GM12878 (cell line): ENCODE measurements around the gene KLHDC9. TPM values are rescaled to one million over a fixed set of nuclear protein-coding genes. Genes with fewer than 3 reads are reported as not detected.

Source experiments
- ATAC-seq: fragments of 200-7000 bp; cut with Tn5 transposase; 3 replicates; pipeline ENCODE4 v1.9.1; 2020; ENCODE audit warnings: mild to moderate bottlenecking, moderate library complexity
- BruUV-seq: library from RNA; stranded (reverse); fragments of 400-500 nt; replicated peaks from 2 replicates; lab custom pipeline; 2021; lab: Mats Ljungman, UMichigan
- CTCF ChIA-PET: fragments of 300-600 bp; sonication (Branson Sonifier 250); formaldehyde crosslinking; extraction: SDS; loops from one replicate; lab custom pipeline; 2021; ENCODE audit warnings: inconsistent platforms; lab: Yijun Ruan, JAX
- POLR2A ChIA-PET: fragments of 350-600 bp; formaldehyde crosslinking; extraction: SDS; loops from one replicate; lab custom pipeline; 2021; ENCODE audit warnings: inconsistent platforms; lab: Charles Lee
- RAD21 ChIA-PET: fragments of 300-600 bp; sonication (Branson Sonifier 250); formaldehyde crosslinking; loops from one replicate; lab custom pipeline; 2023; ENCODE audit warnings: antibody characterized with exemption; ENCODE audit not compliant: unreplicated experiment; lab: Charles Lee
- SMC1A ChIA-PET: fragments of 300-600 bp; sonication (Branson Sonifier 250); formaldehyde crosslinking; loops from one replicate; lab custom pipeline; 2023; ENCODE audit not compliant: unreplicated experiment, uncharacterized antibody; lab: Charles Lee
- DNase-seq: peaks from one replicate; pipeline ENCODE4 v3.0.0-alpha.2; 2011; ENCODE audit warnings: low read depth, low spot score
- FAIRE-seq: peaks from 3 replicates; lab custom pipeline; 2011; peaks lifted over from hg19 to GRCh38; lab: Jason Lieb, UNC
- H2AFZ ChIP-seq: 2 replicates; pipeline ENCODE4 v1.6.0; 2011; ENCODE audit warnings: low read depth, low read length, control low read depth; ENCODE audit not compliant: control insufficient read depth
- H3K27ac ChIP-seq: 2 replicates; pipeline ENCODE4 v1.5.1; 2011; ENCODE audit warnings: control low read depth; ENCODE audit not compliant: control insufficient read depth, insufficient read depth
- H3K27me3 ChIP-seq, 2 experiments: replicated peaks in 1 of 2; 2 replicates each; pipeline versions ENCODE4 v1.6.0 to v1.6.1; 2011; ENCODE audit warnings: low read length in 1 of 2; ENCODE audit not compliant: control insufficient read depth in 2 of 2, insufficient read depth in 2 of 2
- H3K36me3 ChIP-seq, 2 experiments: 2 replicates each; pipeline ENCODE4 v1.5.1; 2011; ENCODE audit warnings: low read length in 1 of 2; ENCODE audit not compliant: control insufficient read depth in 2 of 2, insufficient read depth in 2 of 2
- H3K4me1 ChIP-seq: 2 replicates; pipeline ENCODE4 v1.6.1; 2011; ENCODE audit warnings: mild to moderate bottlenecking, low read length, moderate library complexity, mixed read lengths; ENCODE audit not compliant: control insufficient read depth, insufficient read depth
- H3K4me2 ChIP-seq: 2 replicates; pipeline ENCODE4 v1.6.0; 2011; ENCODE audit warnings: control low read depth; ENCODE audit not compliant: control insufficient read depth, insufficient read depth
- H3K4me3 ChIP-seq: fragments of 200-600 bp; sonication (generic); 2 replicates; pipeline ENCODE4 v1.5.1; 2016
- H3K79me2 ChIP-seq: 2 replicates; pipeline ENCODE4 v1.6.0; 2011; ENCODE audit warnings: low read length; ENCODE audit not compliant: control insufficient read depth, insufficient read depth
- H3K9ac ChIP-seq: 2 replicates; pipeline ENCODE4 v1.8.0; 2011; ENCODE audit warnings: low read length, control low read depth, mixed read lengths; ENCODE audit not compliant: control insufficient read depth, insufficient read depth
- H3K9me3 ChIP-seq: replicated peaks from 3 replicates; pipeline ENCODE4 v1.5.1; 2011; ENCODE audit warnings: mild to moderate bottlenecking, low read length; ENCODE audit not compliant: control insufficient read depth, insufficient read depth
- H4K20me1 ChIP-seq: 2 replicates; pipeline ENCODE4 v1.6.0; 2011; ENCODE audit not compliant: control insufficient read depth, insufficient read depth
- IRF4 ChIP-seq: IDR thresholded peaks from 2 replicates; pipeline ENCODE4 v1.6.1; 2011; ENCODE audit warnings: low read depth, low read length
- SRF ChIP-seq, 2 experiments: IDR thresholded peaks; 2 replicates each; pipeline ENCODE4 v1.6.1; 2011; ENCODE audit warnings: low read depth in 2 of 2, low read length in 2 of 2, mild to moderate bottlenecking in 1 of 2, moderate library complexity in 1 of 2
- WGBS: methylation state at CpG from one replicate; pipeline ENCODE4 v1.1.6; 2016; ENCODE audit warnings: low lambda C conversion rate; ENCODE audit not compliant: insufficient replicate concordance, insufficient coverage; ENCODE audit errors: missing lambda C conversion rate; 5-methylcytosine and 5-hydroxymethylcytosine counted together
- in situ Hi-C: fragments of 300-500 bp; cut with MboI; formaldehyde crosslinking; loops from 9 replicates; pipeline ENCODE4 v1.14.3; 2018; ENCODE audit warnings: mixed read lengths
- intact Hi-C: fragments of 100-400 bp; cut with micrococcal nuclease; formaldehyde crosslinking; loops from one replicate; pipeline ENCODE4 v1.14.2; 2022; ENCODE audit not compliant: unreplicated experiment
- polyA plus RNA-seq, 11 experiments: library from polyadenylated mRNA; depleted of rRNA in 4 of 11; unstranded in 6 of 11; stranded (reverse) in 5 of 11; fragments of >200 nt; fragmentation: Nextera tagmentation in 4 of 11; fragmentation: Illumina TruSeq in 1 of 11; extraction: Ambion mirVana in 4 of 11; extraction: Trizol in 1 of 11; gene quantifications; 1 replicate in 1 of 11; 2 replicates in 10 of 11; pipeline versions ENCODE4 v1.2.1 to v1.2.3, GENCODE V29; 2011 to 2016; ENCODE audit warnings: inconsistent platforms in 2 of 11, missing spikeins in 2 of 11, low read depth in 1 of 11
- small RNA-seq: library from RNA; depleted of rRNA; stranded (forward); fragments of <200 nt; gene quantifications from one replicate; pipeline ENCODE3, GENCODE V24; 2014
- total RNA-seq, 4 experiments: library from RNA; depleted of rRNA in 3 of 4; stranded (reverse); fragments of >200 nt in 3 of 4; fragmentation: Illumina TruSeq in 1 of 4; extraction: Trizol in 1 of 4; gene quantifications; 2 replicates each; pipeline versions ENCODE4 v1.2.1 to v1.2.3, GENCODE V29; 2013 to 2021
- TF ChIP-seq, protein P1 (sequence below): IDR thresholded peaks from 2 replicates; pipeline ENCODE4 v1.6.1; 2012; ENCODE audit warnings: low read depth, low read length, improper control_type of control experiment
- TF ChIP-seq, protein P2 (sequence below): fragments of 450-650 bp; IDR thresholded peaks from 2 replicates; pipeline ENCODE4 v1.6.1; 2016; ENCODE audit warnings: mild to moderate bottlenecking

Gene KLHDC9
- total and polyA plus RNA-seq, 10 of the 15 experiments (the other 5 are each of a cell fraction or from before 2014, with no cell fraction given): 0.66 to 4.9 (median 2.6) TPM

DNA sequence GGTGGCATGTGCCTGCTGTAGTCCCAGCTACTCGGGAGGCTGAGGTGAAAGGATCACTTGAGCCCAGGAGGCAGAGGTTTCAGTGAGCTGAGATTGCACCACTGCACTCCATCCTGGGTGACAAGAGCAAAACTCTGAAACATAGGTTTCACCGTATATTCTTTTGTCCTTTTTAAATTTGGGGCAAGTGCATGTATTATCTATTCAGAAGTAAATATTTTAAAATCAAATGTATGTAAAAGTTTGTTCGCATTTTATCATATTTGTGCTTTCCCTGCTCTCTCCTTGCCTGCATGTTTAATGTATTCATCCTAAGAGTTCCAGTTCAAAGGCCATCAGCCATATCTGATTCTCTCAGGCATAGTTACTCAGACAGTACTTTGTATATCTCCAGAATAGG is 47.7 kb downstream of the KLHDC9 start:
- BruUV-seq: no TSS peak
- no peak for FAIRE-seq
- H4K20me1 ChIP-seq: no peaks in the 10 kb centered on the region
- CTCF ChIA-PET: interaction anchor here (0.7 to 1.1 kb wide), 3 partner anchors 19 to 154 kb away, joined by 3 read pairs; no protein-coding TSS in a partner anchor
- POLR2A ChIA-PET: interaction anchor here (1.0 kb wide), 1 partner anchor 11 kb away, joined by 6 read pairs; no protein-coding TSS in a partner anchor
- no peak overlapping the region for H3K27ac ChIP-seq
- no peak for DNase-seq
- no peak overlapping the region for H2AFZ ChIP-seq
- H3K4me2 ChIP-seq: no peak overlapping the region
- ATAC-seq: no peak
- H3K9ac ChIP-seq: no peak overlapping the region
- intact Hi-C loops: no loop called here
- RAD21 ChIA-PET: no interaction called here
- in situ Hi-C loops: no loop called here
- no peaks in the 10 kb centered on the region for H3K79me2 ChIP-seq
- SMC1A ChIA-PET: interaction anchor here (0.8 kb wide), 2 partner anchors 12 to 13 kb away, joined by 3 read pairs; partner anchors contain the start of gene DEDD
- no peaks in the 10 kb centered on the region for H3K4me1 ChIP-seq
- H3K27me3 ChIP-seq: no peaks in the 10 kb centered on the region
- no peaks in the 10 kb centered on the region for H3K9me3 ChIP-seq
- WGBS: 81% methylated on average over 3 of the region's 3 CpGs
- H3K4me3 ChIP-seq: no peak overlapping the region
- no peaks in the 10 kb centered on the region for H3K36me3 ChIP-seq
- TF ChIP-seq, protein P1, sequence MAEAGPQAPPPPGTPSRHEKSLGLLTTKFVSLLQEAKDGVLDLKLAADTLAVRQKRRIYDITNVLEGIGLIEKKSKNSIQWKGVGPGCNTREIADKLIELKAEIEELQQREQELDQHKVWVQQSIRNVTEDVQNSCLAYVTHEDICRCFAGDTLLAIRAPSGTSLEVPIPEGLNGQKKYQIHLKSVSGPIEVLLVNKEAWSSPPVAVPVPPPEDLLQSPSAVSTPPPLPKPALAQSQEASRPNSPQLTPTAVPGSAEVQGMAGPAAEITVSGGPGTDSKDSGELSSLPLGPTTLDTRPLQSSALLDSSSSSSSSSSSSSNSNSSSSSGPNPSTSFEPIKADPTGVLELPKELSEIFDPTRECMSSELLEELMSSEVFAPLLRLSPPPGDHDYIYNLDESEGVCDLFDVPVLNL: no peak
- TF ChIP-seq SRF (IDR thresholded peaks at IDR 0.05; ENCODE audit: low read depth in 2 of 2, low read length in 2 of 2) (no peak), IRF4 (no peak)
- TF ChIP-seq, protein P2, sequence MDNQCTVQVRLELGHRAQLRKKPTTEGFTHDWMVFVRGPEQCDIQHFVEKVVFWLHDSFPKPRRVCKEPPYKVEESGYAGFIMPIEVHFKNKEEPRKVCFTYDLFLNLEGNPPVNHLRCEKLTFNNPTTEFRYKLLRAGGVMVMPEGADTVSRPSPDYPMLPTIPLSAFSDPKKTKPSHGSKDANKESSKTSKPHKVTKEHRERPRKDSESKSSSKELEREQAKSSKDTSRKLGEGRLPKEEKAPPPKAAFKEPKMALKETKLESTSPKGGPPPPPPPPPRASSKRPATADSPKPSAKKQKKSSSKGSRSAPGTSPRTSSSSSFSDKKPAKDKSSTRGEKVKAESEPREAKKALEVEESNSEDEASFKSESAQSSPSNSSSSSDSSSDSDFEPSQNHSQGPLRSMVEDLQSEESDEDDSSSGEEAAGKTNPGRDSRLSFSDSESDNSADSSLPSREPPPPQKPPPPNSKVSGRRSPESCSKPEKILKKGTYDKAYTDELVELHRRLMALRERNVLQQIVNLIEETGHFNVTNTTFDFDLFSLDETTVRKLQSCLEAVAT: no peak

Small RNA genes lying within 50 kb of the gene (small RNA-seq; reads per million reads assigned to genes)
- gene RF01225: not detected

Other genes starting within 250 kb of the KLHDC9 start
Only the 7 nearest of the 24 such genes appear.
- 90.2 and 92.1 TPM in 2 replicates for gene USF1, start 52.4 kb upstream of the KLHDC9 start, total RNA-seq (2014; rRNA removed)
- gene USF1, start 52.4 kb upstream of the KLHDC9 start, total RNA-seq (2014; rRNA removed; fragmentation: Illumina TruSeq; extraction: Trizol): 61.4 and 65.1 TPM in 2 replicates
- 60.3 and 65.8 TPM in 2 replicates for gene USF1, start 52.4 kb upstream of the KLHDC9 start, total RNA-seq (2021)
- gene USF1, start 52.4 kb upstream of the KLHDC9 start, polyA plus RNA-seq (2011; rRNA removed): 33.8 and 46.0 TPM in 2 replicates
- gene USF1, start 52.4 kb upstream of the KLHDC9 start, polyA plus RNA-seq (2014; fragmentation: Illumina TruSeq; extraction: Trizol): 50.5 and 60.9 TPM in 2 replicates
- gene USF1, start 52.4 kb upstream of the KLHDC9 start, polyA plus RNA-seq (2014; fragmentation: Nextera tagmentation; extraction: Ambion mirVana): 10 to 100 TPM in 1 of 2 experiments, 1 to 10 TPM in 1; 9.4 to 26.3 TPM
- gene USF1, start 52.4 kb upstream of the KLHDC9 start, polyA plus RNA-seq (2014; rRNA removed): 72.6 and 72.8 TPM in 2 replicates
- 10 to 100 TPM; 11.5 to 23.1 TPM for gene USF1, start 52.4 kb upstream of the KLHDC9 start, polyA plus RNA-seq (2016; fragmentation: Nextera tagmentation; extraction: Ambion mirVana)
- gene ARHGAP30, start 28.5 kb upstream of the KLHDC9 start, total RNA-seq (2014; rRNA removed): 64.8 and 72.0 TPM in 2 replicates
- 78.5 and 78.9 TPM in 2 replicates for gene ARHGAP30, start 28.5 kb upstream of the KLHDC9 start, total RNA-seq (2014; rRNA removed; fragmentation: Illumina TruSeq; extraction: Trizol)
- 136 and 143 TPM in 2 replicates for gene ARHGAP30, start 28.5 kb upstream of the KLHDC9 start, total RNA-seq (2021)
- 68.3 and 90.2 TPM in 2 replicates for gene ARHGAP30, start 28.5 kb upstream of the KLHDC9 start, polyA plus RNA-seq (2011; rRNA removed)
- gene ARHGAP30, start 28.5 kb upstream of the KLHDC9 start, polyA plus RNA-seq (2014; fragmentation: Illumina TruSeq; extraction: Trizol): 74.3 and 94.1 TPM in 2 replicates
- 10 to 100 TPM; 12.9 to 20.9 TPM for gene ARHGAP30, start 28.5 kb upstream of the KLHDC9 start, polyA plus RNA-seq (2014; fragmentation: Nextera tagmentation; extraction: Ambion mirVana)
- 81.9 and 86.9 TPM in 2 replicates for gene ARHGAP30, start 28.5 kb upstream of the KLHDC9 start, polyA plus RNA-seq (2014; rRNA removed)
- 10 to 100 TPM; 64.1 to 74.0 TPM for gene ARHGAP30, start 28.5 kb upstream of the KLHDC9 start, polyA plus RNA-seq (2016; fragmentation: Nextera tagmentation; extraction: Ambion mirVana)
- gene NECTIN4, start 8.8 kb upstream of the KLHDC9 start, total RNA-seq (2014; rRNA removed): 2.5 and 2.8 TPM in 2 replicates
- gene NECTIN4, start 8.8 kb upstream of the KLHDC9 start, total RNA-seq (2014; rRNA removed; fragmentation: Illumina TruSeq; extraction: Trizol): 3.1 and 3.3 TPM in 2 replicates
- gene NECTIN4, start 8.8 kb upstream of the KLHDC9 start, total RNA-seq (2021): 4.0 and 5.6 TPM in 2 replicates
- 7.5 and 8.7 TPM in 2 replicates for gene NECTIN4, start 8.8 kb upstream of the KLHDC9 start, polyA plus RNA-seq (2011; rRNA removed)
- gene NECTIN4, start 8.8 kb upstream of the KLHDC9 start, polyA plus RNA-seq (2014; fragmentation: Illumina TruSeq; extraction: Trizol): 2.6 and 4.5 TPM in 2 replicates
- gene NECTIN4, start 8.8 kb upstream of the KLHDC9 start, polyA plus RNA-seq (2014; fragmentation: Nextera tagmentation; extraction: Ambion mirVana): 1 to 10 TPM; 3.2 to 3.5 TPM
- gene NECTIN4, start 8.8 kb upstream of the KLHDC9 start, polyA plus RNA-seq (2014; rRNA removed): 3.4 TPM in 2 replicates
- gene NECTIN4, start 8.8 kb upstream of the KLHDC9 start, polyA plus RNA-seq (2016; fragmentation: Nextera tagmentation; extraction: Ambion mirVana): 1 to 10 TPM; 6.9 to 8.3 TPM
- gene PFDN2, start 19.7 kb downstream of the KLHDC9 start, total RNA-seq (2014; rRNA removed): 52.1 and 52.3 TPM in 2 replicates
- 44.0 and 54.3 TPM in 2 replicates for gene PFDN2, start 19.7 kb downstream of the KLHDC9 start, total RNA-seq (2014; rRNA removed; fragmentation: Illumina TruSeq; extraction: Trizol)
- 76.8 and 81.8 TPM in 2 replicates for gene PFDN2, start 19.7 kb downstream of the KLHDC9 start, total RNA-seq (2021)
- 111 and 127 TPM in 2 replicates for gene PFDN2, start 19.7 kb downstream of the KLHDC9 start, polyA plus RNA-seq (2011; rRNA removed)
- gene PFDN2, start 19.7 kb downstream of the KLHDC9 start, polyA plus RNA-seq (2014; fragmentation: Illumina TruSeq; extraction: Trizol): 63.2 and 84.1 TPM in 2 replicates
- gene PFDN2, start 19.7 kb downstream of the KLHDC9 start, polyA plus RNA-seq (2014; fragmentation: Nextera tagmentation; extraction: Ambion mirVana): 10 to 100 TPM; 30.0 to 59.6 TPM
- gene PFDN2, start 19.7 kb downstream of the KLHDC9 start, polyA plus RNA-seq (2014; rRNA removed): 102 and 117 TPM in 2 replicates
- 100 to 1,000 TPM; 136 to 141 TPM for gene PFDN2, start 19.7 kb downstream of the KLHDC9 start, polyA plus RNA-seq (2016; fragmentation: Nextera tagmentation; extraction: Ambion mirVana)
- 27.9 and 33.0 TPM in 2 replicates for gene NIT1, start 19.7 kb downstream of the KLHDC9 start, total RNA-seq (2014; rRNA removed)
- gene NIT1, start 19.7 kb downstream of the KLHDC9 start, total RNA-seq (2014; rRNA removed; fragmentation: Illumina TruSeq; extraction: Trizol): 24.0 and 25.0 TPM in 2 replicates
- 27.4 and 28.8 TPM in 2 replicates for gene NIT1, start 19.7 kb downstream of the KLHDC9 start, total RNA-seq (2021)
- 10.5 and 19.2 TPM in 2 replicates for gene NIT1, start 19.7 kb downstream of the KLHDC9 start, polyA plus RNA-seq (2011; rRNA removed)
- 20.8 and 27.2 TPM in 2 replicates for gene NIT1, start 19.7 kb downstream of the KLHDC9 start, polyA plus RNA-seq (2014; fragmentation: Illumina TruSeq; extraction: Trizol)
- 10 to 100 TPM; 43.1 to 54.4 TPM for gene NIT1, start 19.7 kb downstream of the KLHDC9 start, polyA plus RNA-seq (2014; fragmentation: Nextera tagmentation; extraction: Ambion mirVana)
- 27.3 and 27.4 TPM in 2 replicates for gene NIT1, start 19.7 kb downstream of the KLHDC9 start, polyA plus RNA-seq (2014; rRNA removed)
- gene NIT1, start 19.7 kb downstream of the KLHDC9 start, polyA plus RNA-seq (2016; fragmentation: Nextera tagmentation; extraction: Ambion mirVana): 10 to 100 TPM; 35.3 to 40.4 TPM
- gene DEDD, start 34.3 kb downstream of the KLHDC9 start, total RNA-seq (2014; rRNA removed): 21.7 TPM in 2 replicates
- 13.6 and 15.7 TPM in 2 replicates for gene DEDD, start 34.3 kb downstream of the KLHDC9 start, total RNA-seq (2014; rRNA removed; fragmentation: Illumina TruSeq; extraction: Trizol)
- 31.8 and 33.0 TPM in 2 replicates for gene DEDD, start 34.3 kb downstream of the KLHDC9 start, total RNA-seq (2021)
- 12.8 and 30.7 TPM in 2 replicates for gene DEDD, start 34.3 kb downstream of the KLHDC9 start, polyA plus RNA-seq (2011; rRNA removed)
- gene DEDD, start 34.3 kb downstream of the KLHDC9 start, polyA plus RNA-seq (2014; fragmentation: Illumina TruSeq; extraction: Trizol): 29.1 and 33.9 TPM in 2 replicates
- 10 to 100 TPM; 25.5 to 30.0 TPM for gene DEDD, start 34.3 kb downstream of the KLHDC9 start, polyA plus RNA-seq (2014; fragmentation: Nextera tagmentation; extraction: Ambion mirVana)
- 29.2 and 30.6 TPM in 2 replicates for gene DEDD, start 34.3 kb downstream of the KLHDC9 start, polyA plus RNA-seq (2014; rRNA removed)
- gene DEDD, start 34.3 kb downstream of the KLHDC9 start, polyA plus RNA-seq (2016; fragmentation: Nextera tagmentation; extraction: Ambion mirVana): 10 to 100 TPM; 27.6 to 33.2 TPM
- 95.9 and 99.3 TPM in 2 replicates for gene UFC1, start 55.6 kb downstream of the KLHDC9 start, total RNA-seq (2014; rRNA removed)
- 181 TPM in 2 replicates for gene UFC1, start 55.6 kb downstream of the KLHDC9 start, total RNA-seq (2014; rRNA removed; fragmentation: Illumina TruSeq; extraction: Trizol)
- 97.2 and 97.3 TPM in 2 replicates for gene UFC1, start 55.6 kb downstream of the KLHDC9 start, total RNA-seq (2021)
- gene UFC1, start 55.6 kb downstream of the KLHDC9 start, polyA plus RNA-seq (2011; rRNA removed): 182 and 198 TPM in 2 replicates
- 211 and 235 TPM in 2 replicates for gene UFC1, start 55.6 kb downstream of the KLHDC9 start, polyA plus RNA-seq (2014; fragmentation: Illumina TruSeq; extraction: Trizol)
- gene UFC1, start 55.6 kb downstream of the KLHDC9 start, polyA plus RNA-seq (2014; fragmentation: Nextera tagmentation; extraction: Ambion mirVana): 100 to 1,000 TPM; 225 to 239 TPM
- 121 and 124 TPM in 2 replicates for gene UFC1, start 55.6 kb downstream of the KLHDC9 start, polyA plus RNA-seq (2014; rRNA removed)
- 100 to 1,000 TPM; 111 to 115 TPM for gene UFC1, start 55.6 kb downstream of the KLHDC9 start, polyA plus RNA-seq (2016; fragmentation: Nextera tagmentation; extraction: Ambion mirVana)